ENCODE measurements around the gene MICU1.

GRCh38 chr10:72320676-72321247 is 305.1 kb downstream of the MICU1 start:
- TF ChIP-seq CTCF (IDR thresholded peaks at IDR 0.05): no peak
- TF ChIP-seq POLR2A (IDR thresholded peaks at IDR 0.05): peak in 1 of 4 donors; percentile 74
- peak; percentile 71 to 85 for TF ChIP-seq POLR2AphosphoS5 (IDR thresholded peaks at IDR 0.05)

Measured in upper lobe of left lung (tissue), 4 donors.